HG03575 (cell line): ENCODE data around the gene MCFD2.
"Not testable (repeated sequence)": the region's sequence is repeated elsewhere in the genome, so short reads cannot be mapped to it uniquely, and the experiment has no call there.

ENCODE experiments used
- ATAC-seq: cut with Tn5 transposase; IDR thresholded peaks from one replicate; pipeline ENCODE4 v1.9.1; 2021; ENCODE audit not compliant: unreplicated experiment, insufficient number of reproducible peaks, low FRiP score; ENCODE audit errors: extremely low read depth

Gene MCFD2

DNA sequence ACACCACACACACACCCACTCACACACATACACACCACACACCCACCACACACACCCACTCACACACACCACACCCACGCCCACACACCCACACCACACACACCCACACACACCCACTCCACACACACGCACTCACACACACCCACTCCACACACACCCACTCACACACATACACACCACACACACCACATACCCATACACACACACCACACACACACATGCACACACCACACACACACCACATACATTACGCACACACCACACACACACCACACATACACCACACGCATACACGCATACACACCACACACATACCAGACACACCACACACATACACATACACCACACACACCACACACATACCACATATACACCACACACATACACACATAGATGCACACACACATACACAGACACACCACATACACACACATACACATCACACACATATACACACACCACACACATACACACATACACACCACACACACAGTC lies 37.9 kb downstream of the MCFD2 start:
- no peak for ATAC-seq

DNA sequence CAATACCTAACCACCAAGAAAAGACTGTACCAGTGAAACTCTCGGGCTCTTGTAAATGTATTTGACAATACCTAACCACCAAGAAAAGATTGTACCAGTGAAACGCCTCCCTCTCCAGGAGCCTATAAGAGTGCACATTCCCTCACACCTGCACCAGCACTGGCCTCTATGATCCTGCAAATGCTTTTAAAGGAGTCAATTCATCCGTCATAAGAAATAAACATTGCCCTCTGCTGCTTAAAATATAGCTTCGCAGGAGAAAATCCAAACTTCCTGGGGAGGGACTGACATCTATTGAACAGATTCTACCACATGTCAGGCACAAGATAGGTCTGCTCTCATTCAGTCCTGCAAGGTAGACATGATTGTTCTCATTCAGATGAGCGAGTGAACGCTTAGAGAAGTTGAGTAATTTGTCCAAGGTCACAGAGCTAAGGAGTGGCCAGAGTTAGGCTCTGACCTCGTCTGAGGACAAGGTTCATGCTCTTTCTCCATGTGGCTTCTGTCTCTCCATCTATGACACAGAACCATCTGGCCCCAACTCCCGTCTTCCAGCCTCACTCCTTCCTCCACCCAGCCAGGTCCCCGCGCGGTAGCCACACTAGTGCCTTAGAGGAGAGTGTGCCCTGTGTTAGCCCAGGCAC lies 38.7 kb downstream of the MCFD2 start:
- no peak for ATAC-seq

DNA sequence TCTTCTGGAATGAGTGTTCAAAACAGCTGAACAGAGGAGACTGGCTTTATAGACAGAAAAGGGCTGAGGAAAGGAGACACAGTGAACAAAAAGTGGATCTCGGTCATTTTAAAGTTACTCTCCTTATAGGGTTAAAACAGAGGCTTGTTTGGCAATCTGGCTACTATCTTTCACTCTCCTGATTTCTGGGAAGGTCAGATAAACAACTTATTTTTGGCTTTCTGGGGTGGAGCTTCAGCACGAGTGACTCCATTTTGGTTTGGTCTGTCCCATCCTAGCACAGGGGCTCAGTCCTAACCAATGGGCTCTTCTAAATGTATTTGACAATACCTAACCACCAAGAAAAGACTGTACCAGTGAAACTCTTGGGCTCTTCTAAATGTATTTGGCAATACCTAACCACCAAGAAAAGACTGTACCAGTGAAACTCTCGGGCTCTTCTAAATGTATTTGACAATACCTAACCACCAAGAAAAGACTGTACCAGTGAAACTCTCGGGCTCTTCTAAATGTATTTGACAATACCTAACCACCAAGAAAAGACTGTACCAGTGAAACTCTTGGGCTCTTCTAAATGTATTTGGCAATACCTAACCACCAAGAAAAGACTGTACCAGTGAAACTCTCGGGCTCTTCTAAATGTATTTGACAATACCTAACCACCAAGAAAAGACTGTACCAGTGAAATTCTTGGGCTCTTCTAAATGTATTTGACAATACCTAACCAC lies 39.5 kb downstream of the MCFD2 start:
- not testable (repeated sequence) for ATAC-seq

DNA sequence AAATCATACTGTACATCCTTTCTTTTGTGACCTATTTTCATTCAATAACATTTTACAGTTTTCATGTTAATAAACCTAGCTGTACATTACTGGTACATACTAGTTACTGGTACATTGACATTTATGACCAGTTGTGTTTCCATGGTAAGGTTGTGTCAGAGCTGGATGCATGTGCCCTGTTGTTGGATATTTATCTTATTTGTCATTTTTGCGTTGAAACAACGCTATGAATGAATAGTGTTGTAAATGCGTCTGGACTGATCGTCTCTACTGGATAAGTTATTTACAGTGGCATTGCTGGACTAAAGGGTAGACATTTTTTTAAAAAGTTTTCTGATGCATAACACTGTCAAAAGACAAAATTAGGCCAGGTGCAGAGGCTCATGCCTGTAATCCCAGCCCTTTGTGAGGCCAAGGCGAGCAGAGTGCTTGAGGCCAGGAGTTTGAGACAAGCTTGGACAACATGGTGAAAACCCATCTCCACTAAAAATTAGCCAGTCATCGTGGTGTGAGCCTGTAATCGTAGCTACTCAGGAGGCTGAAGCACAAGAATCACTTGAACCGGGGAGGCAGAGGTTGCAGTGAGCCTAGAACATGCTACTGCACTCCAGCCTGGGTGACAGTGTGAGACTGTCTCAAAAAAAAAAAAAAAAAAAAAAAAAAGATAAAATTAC lies 40.2 kb downstream of the MCFD2 start:
- no peak for ATAC-seq

DNA sequence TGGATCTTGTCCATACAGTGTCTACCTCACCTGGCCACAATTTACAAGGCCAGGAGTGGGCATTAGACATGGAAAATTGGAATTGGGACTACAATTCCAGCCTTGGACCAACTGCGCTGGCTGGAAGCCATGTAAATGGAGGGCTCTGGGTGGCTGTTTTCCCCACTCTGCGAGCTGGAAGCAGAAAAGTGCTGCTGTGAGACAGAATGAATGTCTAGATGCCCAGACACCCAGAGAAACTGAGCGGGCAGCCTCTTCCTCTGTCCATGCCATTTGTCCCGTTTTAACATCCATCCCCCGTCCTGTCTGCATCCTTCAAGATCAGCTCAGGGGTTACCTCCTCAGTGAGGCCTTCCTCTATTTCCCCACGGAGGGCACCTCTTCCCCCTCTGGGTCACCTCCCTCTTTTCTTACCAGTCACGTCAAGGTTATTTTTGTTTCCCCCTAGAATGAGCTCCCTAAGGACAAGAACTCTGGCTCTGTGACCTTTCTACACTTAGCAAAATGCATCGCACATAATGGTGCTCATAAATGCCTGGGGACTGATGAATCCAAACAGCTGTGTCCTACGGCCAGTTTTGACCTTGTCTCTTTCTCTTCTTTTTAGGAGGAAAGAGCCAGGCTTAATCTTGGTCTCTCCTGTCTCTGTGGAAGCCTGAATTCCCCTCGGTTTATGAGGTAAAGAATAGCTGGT lies 41.2 kb downstream of the MCFD2 start:
- no peak for ATAC-seq

DNA sequence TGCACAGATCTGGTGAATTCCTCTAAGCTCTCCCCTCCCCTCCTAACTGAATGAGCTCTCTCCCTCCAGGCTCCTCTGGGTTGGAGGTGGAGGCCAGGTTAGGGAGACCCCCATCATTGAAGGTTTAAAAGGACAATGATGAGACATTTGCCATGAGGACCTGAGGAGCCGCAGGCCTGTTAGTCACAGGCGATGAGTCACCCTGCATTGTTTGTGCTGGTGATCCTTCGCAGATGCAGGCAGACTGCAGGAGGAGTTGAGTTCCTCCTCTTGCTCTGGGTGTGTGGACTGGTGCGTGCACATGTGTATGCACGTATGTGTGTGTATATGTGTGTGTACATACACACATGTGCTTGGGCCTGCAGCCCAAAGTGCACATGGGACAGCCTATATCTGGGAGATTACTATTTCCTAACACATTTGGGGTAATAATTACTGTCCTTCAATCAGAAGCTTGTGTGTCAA lies 42.0 kb downstream of the MCFD2 start:
- ATAC-seq, result no peak

GRCh38 chr2:46872902-46873603 lies 42.6 kb downstream of the MCFD2 start:
- ATAC-seq, result no peak

DNA sequence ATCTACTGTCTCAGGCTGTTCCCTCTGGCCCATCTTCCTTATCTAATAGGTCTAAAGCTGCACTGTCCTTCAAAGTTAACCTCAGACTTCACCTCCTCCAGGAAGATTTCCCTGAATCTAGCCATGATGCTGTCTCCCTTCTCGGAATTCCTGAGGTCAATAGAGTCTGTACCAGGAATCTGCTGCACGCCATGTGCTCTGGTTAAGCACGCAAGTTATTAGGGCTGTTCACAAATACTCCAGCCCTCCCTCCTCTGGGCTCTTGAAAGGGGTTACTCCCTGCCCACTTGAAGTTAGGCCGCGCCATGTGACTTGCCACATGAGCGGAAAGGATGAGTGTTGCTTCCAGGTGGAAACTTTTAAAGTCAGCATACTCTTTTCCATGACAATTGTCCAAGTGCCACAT lies 43.6 kb downstream of the MCFD2 start:
- ATAC-seq, result no peak

- ATAC-seq, result no peak
Measured at GRCh38 chr2:46870051-46870839, 45.4 kb downstream of the MCFD2 start.

- ATAC-seq, result no peak
Measured at GRCh38 chr2:46869621-46870020, 46.0 kb downstream of the MCFD2 start.

GRCh38 chr2:46866770-46867246 lies 48.8 kb downstream of the MCFD2 start:
- ATAC-seq, result no peak

DNA sequence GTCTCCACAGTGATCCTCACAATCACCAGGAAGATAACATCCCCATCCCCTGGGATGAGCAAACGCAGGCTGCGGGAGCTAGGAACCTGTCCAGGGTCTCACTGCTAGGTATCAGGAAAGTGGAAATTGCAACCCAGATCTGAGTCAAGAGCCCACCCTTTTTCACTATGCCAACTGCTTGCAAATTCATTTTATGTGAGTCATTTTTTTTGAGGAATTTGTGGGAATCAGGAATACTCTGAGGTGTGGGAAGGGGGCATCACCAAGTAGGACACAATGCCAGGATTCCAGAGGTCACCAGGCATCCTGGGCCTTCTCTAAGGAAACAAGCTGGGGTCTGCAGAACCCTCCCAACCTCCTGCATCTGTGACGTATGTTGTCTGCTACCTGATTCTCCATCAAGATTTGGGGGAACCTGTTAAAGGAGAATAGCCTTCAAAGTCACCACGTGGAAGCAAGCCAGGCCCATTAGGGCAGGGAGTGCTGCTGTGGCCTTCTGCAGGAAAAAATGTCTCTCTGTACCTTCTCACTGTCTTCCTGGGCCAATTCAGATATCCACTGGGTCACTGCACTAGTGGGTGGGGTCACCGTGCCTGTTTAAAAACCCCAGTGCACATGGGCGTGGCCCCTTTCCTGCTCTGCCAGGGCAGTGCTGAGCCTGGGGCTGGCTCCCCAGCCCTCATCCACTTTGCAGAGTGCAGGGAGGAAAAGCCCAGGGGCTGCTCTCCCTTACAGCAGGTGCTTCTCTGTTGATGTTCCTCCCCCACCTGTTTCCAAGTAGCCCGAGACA lies 50.2 kb downstream of the MCFD2 start:
- no peak for ATAC-seq

- no peak for ATAC-seq
Measured at GRCh38 chr2:46863882-46864281, 51.7 kb downstream of the MCFD2 start.

DNA sequence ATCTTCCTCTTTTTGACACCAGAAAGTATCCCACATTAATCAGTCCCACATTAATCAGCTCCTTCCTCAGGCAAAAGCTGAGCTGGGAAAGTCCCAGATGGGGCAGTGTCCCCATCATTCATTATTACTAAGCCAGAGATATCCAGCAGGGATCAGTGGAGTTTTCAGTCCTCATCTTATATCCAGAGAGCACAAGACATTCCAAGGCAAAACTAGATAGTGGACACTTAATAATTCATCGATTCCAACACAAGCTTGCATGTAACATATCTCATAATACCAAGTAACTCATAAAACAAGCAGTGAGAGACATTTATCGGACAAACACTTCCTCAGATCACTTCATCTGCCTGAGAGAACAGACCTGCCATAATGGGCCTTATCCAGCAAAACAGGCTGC lies 53.1 kb downstream of the MCFD2 start:
- ATAC-seq, result no peak

DNA sequence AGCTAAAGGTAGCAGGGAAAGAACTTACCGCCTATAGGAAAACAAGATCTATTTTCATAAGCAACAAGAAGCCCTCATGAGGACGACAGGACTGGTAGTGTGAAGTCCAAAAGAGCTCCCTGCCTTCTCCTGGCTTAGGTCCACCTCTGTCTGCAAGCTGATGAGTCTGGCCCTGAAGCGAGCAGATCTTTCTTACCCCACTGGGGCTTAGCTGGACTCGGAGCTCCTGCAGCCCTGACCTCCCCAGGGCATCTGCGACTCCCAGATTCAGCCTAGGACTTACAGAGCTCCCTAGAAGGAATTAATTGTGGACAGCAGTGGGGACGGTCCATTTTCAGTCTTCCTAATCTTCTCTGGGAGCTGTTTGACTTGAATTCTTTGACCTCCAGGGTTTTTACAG lies 53.7 kb downstream of the MCFD2 start:
- no peak for ATAC-seq

DNA sequence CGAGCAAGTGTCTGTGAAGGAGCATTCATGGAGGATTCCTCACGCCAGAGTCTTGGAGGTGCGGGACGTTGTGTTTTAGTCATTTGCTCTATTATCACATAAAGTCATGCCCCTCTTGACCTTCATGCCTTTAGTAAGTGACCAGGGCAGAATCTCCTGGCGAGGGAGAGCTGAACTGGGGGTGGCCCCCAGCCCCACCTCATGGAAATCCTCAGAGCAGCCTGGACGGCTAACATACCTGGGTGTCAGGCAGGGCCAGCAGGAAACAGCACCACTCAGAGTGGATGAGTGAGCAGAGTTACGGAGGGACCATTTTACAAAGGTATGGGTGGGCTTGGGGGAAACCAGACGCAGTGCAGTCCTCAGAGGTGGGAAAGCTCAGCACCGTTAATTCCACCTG lies 56.1 kb downstream of the MCFD2 start:
- ATAC-seq, result no peak

DNA sequence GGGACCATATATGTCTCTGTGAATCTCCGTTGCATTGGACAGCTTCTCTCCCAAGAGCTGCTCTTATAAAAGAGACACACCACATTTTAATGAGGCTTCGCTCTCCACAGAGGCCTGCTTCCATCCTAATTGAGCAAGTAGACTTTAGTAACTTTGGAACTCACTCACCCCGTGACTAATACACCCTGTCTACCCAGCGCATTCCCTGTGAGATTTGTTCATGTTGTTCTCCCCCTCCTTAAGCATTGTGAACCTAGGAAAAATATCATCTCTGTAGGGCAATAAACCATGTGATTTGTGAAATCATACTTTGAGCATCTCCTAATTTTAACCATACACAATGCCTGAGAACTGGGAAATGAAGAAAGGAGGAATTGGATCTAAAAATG lies 56.9 kb downstream of the MCFD2 start:
- no peak for ATAC-seq
